Small intestine (tissue), 4 donors: ENCODE results near the gene OST4. TPM values are rescaled to one million over a fixed set of nuclear protein-coding genes. Genes with fewer than 3 reads are reported as not detected.

Experiments
- polyA plus RNA-seq, 4 donors: library from polyadenylated mRNA; stranded (reverse) in 3 of 4; unstranded in 1 of 4; fragments of 200-250 nt in 3 of 4; fragments of 120-200 nt in 1 of 4; gene quantifications; one replicate each; pipeline versions ENCODE4 v1.2.1 to v1.2.3, GENCODE V29; 2013
- donor health status: healthy with polysubstance abuse.
- donor health status: Bipolar disorder and iron deficiency.
- donor health status: healthy.

Gene OST4
- polyA plus RNA-seq, 4 donors, result 319 to 477 (median 396) TPM

Other genes with a start within 250 kb of the OST4 start
- 1 to 10 TPM in 1 of 4 donors, under 1 TPM in 2, not detected in 1; 0.27 to 1.2 (median 0.50) TPM for gene DPYSL5, start 223.5 kb downstream of the OST4 start, polyA plus RNA-seq
- gene MAPRE3, start 101.0 kb downstream of the OST4 start, polyA plus RNA-seq, result 10 to 100 TPM in 1 of 4 donors, 1 to 10 TPM in 3; 2.9 to 11.1 (median 6.0) TPM
- 10 to 100 TPM; 27.5 to 84.3 (median 39.8) TPM for gene TMEM214, start 38.7 kb downstream of the OST4 start, polyA plus RNA-seq
- gene AGBL5, start 20.0 kb downstream of the OST4 start, polyA plus RNA-seq, result 10 to 100 TPM in 2 of 4 donors, 1 to 10 TPM in 2; 6.0 to 28.9 (median 8.8) TPM
- 10 to 100 TPM in 2 of 4 donors, 1 to 10 TPM in 1, under 1 TPM in 1; 0.67 to 36.6 (median 13.4) TPM for gene EMILIN1, start 7.0 kb upstream of the OST4 start, polyA plus RNA-seq
- 100 to 1,000 TPM; 225 to 643 (median 399) TPM for gene KHK, start 15.1 kb upstream of the OST4 start, polyA plus RNA-seq
- gene CGREF1, start 47.5 kb upstream of the OST4 start, polyA plus RNA-seq, result 1 to 10 TPM; 3.8 to 7.8 (median 4.5) TPM
- gene ABHD1, start 52.2 kb upstream of the OST4 start, polyA plus RNA-seq, result 1 to 10 TPM in 1 of 4 donors, under 1 TPM in 1, not detected in 2; 0.25 to 1.1 TPM
- gene PREB, start 63.0 kb upstream of the OST4 start, polyA plus RNA-seq, result 10 to 100 TPM; 44.2 to 76.0 (median 50.7) TPM
- not detected for gene PRR30, start 67.8 kb upstream of the OST4 start, polyA plus RNA-seq
- under 1 TPM in 2 of 4 donors, not detected in 2; 0.03 TPM for gene TCF23, start 77.3 kb upstream of the OST4 start, polyA plus RNA-seq
- gene ATRAID, start 140.4 kb upstream of the OST4 start, polyA plus RNA-seq, result 100 to 1,000 TPM in 2 of 4 donors, 10 to 100 TPM in 2; 89.2 to 151 (median 109) TPM
- 100 to 1,000 TPM in 1 of 4 donors, 10 to 100 TPM in 2, 1 to 10 TPM in 1; 9.5 to 142 (median 25.2) TPM for gene SLC5A6, start 140.6 kb upstream of the OST4 start, polyA plus RNA-seq
- gene CAD, start 145.7 kb upstream of the OST4 start, polyA plus RNA-seq, result 10 to 100 TPM in 2 of 4 donors, 1 to 10 TPM in 2; 8.6 to 31.6 (median 15.2) TPM
- gene SLC30A3, start 191.4 kb upstream of the OST4 start, polyA plus RNA-seq, result under 1 TPM in 2 of 4 donors, not detected in 2; 0.04 to 0.06 TPM
- not detected for gene DNAJC5G, start 203.8 kb upstream of the OST4 start, polyA plus RNA-seq
- 1 to 10 TPM in 3 of 4 donors, under 1 TPM in 1; 0.31 to 5.4 (median 1.9) TPM for gene TRIM54, start 210.8 kb upstream of the OST4 start, polyA plus RNA-seq
- 1 to 10 TPM in 3 of 4 donors, under 1 TPM in 1; 0.76 to 8.9 (median 2.4) TPM for gene UCN, start 236.8 kb upstream of the OST4 start, polyA plus RNA-seq